HG03196 (cell line): ENCODE measurements around the gene GPAM.
A peak's percentile ranks its signal among the peaks of the same experiment; 100 is the strongest.
"Not testable (repeated sequence)": the region's sequence is repeated elsewhere in the genome, so short reads cannot be mapped to it uniquely, and the experiment has no call there.

ENCODE experiments used
- ATAC-seq: cut with Tn5 transposase; IDR thresholded peaks from one replicate; pipeline ENCODE4 v1.9.1; 2021; ENCODE audit not compliant: unreplicated experiment

GPAM gene, protein sequence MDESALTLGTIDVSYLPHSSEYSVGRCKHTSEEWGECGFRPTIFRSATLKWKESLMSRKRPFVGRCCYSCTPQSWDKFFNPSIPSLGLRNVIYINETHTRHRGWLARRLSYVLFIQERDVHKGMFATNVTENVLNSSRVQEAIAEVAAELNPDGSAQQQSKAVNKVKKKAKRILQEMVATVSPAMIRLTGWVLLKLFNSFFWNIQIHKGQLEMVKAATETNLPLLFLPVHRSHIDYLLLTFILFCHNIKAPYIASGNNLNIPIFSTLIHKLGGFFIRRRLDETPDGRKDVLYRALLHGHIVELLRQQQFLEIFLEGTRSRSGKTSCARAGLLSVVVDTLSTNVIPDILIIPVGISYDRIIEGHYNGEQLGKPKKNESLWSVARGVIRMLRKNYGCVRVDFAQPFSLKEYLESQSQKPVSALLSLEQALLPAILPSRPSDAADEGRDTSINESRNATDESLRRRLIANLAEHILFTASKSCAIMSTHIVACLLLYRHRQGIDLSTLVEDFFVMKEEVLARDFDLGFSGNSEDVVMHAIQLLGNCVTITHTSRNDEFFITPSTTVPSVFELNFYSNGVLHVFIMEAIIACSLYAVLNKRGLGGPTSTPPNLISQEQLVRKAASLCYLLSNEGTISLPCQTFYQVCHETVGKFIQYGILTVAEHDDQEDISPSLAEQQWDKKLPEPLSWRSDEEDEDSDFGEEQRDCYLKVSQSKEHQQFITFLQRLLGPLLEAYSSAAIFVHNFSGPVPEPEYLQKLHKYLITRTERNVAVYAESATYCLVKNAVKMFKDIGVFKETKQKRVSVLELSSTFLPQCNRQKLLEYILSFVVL

DNA sequence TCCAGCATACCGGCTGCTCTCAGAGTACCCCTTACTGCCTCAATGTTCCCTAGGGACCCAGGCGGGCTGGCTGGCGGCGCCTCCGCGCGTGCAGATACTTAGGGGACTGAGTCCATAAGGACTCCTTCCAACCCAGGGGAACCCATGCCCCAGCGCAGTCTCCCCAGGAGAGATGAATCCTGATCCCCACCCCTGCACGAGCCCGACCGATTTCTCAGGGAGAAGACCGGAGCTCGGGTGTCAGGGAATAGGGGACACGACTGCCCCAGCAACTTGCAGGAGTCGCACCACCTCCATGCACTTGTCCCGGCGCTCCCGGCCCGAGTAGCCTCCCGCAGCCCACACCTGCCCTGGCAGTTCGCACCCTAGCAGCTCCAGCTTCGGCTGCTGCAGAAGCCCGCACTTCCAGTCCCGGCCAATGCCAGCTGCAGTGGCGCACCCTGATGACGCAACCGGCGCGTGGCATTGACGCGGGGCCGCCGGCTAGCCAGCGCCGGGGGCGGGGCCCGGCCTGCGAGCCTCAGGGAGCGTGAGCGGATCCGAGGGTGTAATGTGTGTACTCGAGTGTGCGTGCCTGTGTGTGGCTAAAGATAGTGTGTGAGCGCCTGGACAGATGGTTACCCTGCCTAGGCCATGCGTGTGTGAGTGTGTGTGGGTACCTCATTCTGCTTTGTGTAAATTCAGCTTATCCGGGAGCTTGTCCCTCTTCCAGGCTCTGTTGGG, at the start of gene GPAM:
TSS of gene GPAM (minus strand) at position 437 of the 723 bp plus-strand sequence. CDS start 1,981 bp downstream, outside the sequence.
- ATAC-seq: peak; percentile 97

DNA sequence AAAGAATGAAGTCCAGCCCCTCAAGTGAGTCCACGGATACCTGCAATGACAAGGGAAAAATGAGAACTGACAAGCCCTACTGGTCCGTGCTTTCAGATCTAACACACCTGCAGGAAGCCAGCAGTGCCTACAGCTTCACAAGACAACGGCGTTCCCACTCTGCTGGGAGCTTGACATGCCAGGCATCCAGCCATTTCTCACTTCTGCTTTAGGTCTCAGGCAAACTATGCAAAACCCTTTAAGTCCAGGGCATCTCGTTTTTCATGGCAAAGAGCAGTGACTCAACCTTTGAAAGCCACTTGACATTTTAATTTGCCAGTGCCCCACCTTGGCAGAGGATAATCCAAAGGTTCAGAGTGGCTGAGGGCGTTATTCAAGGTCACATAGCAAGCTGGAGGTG, 49.1 kb upstream of the GPAM start:
- ATAC-seq: no peak

DNA sequence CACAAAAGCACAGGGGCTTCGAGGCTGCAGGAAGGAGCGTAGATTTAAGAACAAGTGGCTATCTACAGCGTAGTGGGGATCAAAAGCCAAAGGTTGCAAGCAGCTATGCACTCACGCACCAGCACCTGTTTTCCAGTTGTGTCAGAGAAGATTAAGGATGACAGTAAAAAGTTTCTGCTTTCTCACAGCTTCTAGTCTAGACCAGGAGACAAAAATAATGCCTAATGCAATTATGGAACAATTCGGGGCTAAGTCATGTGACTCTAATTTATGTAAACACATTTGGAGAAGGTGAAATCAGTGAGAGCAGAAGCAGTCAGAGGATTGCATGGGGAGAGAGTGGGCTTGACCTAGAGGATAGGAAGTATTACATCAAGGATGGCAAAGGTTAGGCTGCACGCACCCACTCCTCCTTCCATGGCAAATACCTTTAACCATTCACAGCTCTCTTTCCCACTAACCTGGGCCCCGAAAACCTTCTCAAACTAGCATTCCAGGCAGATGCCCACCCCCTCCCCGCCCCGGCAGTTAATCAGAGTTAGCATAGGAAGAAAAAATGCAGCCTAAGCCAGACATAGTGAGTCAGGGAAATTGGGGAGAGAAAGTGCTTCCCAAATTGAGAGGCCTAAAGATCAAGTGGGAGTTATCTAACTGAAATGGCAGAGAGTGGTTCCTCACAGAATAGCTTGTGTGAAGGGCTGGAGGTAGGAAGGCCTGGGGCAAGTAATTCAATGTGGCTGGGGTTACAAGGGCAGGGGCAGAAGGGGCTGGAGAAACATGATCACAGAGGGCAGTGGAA, 48.2 kb upstream of the GPAM start:
- ATAC-seq: no peak

DNA sequence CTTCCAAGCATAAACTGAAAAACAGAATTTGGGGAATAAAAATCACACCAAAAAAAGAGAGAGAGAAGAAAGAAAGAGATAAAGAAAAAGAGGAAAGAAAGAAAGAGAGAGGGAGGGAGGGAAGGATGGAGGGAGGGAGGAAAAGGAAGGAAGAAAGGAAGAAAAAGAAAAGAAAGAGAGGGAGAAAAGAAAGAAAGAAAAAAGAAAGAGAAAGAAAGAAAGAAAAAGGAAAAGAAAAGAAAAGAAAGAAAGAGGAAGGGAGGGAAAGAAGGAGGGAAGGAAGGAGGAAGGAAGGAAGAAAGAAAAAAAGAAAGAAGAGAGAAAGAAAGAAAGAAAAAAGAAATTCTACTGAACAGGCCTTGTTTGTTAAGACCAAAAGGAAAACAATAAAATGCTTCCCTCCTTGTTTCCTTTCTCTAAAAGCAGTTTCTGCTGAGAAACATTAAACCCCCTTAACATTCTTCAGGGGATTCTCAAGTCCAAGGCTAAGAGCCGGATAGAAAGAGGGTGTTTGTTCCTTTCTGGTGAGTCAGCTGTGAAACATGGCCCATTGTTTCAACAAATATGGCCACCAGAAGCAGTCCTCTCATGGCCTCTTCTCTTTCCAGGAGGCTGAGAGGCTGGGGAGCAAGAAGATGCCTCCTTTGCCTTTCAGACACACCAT, 46.9 kb upstream of the GPAM start:
- ATAC-seq: no peak

DNA sequence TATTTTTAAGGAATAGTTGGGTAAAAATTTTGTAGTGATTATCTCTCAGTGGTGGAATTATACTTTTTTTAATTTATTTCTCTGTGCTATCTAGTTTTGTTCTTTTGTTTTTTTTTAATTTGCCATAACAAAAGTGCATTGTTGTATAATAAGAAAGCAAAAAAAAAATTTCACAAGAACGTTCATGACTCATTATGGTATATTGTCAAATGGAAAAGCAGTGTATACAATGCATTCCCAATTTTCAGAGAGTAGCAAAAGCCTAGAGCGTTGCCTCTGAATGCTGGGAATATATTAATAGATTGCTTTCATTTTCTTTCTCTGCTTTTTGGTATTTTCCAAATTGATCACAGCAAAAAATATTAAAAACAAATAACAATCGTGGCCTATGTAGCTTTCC, 46.3 kb upstream of the GPAM start:
- no peak for ATAC-seq

DNA sequence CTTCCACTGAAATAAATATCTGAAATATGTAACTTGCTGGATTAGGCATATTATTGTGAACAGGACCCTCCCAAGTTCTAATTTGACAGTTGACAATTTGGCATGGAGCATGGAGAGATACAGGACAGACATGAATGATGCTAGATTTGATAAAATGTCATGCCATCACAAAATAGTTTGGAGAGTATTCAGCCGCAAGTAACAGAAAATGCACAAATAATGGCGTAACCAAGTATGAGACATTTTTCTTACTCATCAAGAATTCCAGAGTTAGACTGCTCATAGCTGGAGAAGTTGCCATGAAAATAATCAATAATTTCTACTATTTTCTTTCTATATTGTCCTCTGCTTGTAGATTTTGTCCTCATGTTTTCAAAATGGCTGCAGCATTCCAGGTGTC, 45.5 kb upstream of the GPAM start:
- ATAC-seq: no peak

DNA sequence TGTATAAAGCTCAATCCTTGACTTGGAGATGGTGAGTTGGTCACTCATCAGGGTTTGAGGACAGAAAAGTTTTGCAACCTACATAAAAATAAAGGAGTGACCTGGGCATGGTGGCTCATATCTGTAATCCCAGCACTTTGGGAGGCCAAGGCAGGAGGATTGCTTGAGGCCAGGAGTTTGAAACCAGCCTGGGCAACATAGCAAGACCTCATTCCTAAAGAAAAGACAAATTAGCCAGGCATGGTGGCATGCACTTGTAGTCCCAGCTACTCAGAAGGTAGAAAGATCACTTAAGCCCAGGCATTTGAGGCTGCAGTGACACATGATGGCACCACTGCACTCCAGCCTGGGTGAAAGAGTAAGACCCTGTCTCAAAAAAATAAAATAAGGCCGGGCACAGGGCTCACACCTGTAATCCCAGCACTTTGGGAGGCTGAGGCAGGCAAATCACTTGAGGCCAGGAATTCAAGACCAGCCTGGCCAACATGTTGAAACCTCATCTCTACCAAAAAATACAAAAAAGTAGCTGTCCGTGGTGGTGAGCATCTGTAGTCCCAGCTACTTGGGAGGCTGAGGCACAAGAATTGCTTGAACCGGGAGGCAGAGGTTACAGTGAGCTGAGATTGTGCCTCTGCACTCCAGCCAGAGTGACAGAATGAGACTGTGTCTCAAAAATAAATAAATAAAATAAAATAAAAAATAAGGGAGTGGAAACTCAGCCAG, 45.0 kb upstream of the GPAM start:
- ATAC-seq: not testable (repeated sequence)

DNA sequence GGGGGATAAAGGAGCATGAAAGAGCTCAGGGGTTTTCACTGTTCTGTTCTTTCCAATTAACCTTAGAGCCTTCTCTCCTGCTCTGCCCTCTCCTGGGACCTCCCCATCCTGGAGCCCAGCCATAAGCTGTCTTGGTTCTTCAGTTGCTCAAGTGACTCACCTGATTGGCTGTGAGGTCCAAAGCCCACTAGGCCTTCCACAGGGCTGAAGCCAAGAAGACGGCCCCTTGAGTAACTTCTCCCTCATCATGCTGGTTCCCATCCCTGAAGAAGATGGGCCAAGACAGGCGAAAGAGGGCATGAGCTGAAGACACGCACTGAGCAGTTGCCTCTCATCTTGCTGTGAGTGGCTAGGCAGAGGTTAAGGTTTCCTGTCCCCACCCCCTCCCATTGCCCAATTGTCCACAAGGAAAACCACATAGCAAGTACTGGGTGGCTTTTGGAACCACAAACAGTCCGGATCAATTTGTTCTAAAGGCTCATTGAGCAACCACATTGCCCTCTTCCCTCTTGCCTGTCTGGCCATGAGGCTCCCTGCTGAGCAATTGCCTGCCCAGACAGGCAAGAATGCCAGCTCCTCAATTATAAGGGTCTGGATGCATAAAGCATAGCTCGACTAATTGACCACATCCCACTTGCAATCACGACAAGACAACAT, 43.9 kb upstream of the GPAM start:
- ATAC-seq: no peak

DNA sequence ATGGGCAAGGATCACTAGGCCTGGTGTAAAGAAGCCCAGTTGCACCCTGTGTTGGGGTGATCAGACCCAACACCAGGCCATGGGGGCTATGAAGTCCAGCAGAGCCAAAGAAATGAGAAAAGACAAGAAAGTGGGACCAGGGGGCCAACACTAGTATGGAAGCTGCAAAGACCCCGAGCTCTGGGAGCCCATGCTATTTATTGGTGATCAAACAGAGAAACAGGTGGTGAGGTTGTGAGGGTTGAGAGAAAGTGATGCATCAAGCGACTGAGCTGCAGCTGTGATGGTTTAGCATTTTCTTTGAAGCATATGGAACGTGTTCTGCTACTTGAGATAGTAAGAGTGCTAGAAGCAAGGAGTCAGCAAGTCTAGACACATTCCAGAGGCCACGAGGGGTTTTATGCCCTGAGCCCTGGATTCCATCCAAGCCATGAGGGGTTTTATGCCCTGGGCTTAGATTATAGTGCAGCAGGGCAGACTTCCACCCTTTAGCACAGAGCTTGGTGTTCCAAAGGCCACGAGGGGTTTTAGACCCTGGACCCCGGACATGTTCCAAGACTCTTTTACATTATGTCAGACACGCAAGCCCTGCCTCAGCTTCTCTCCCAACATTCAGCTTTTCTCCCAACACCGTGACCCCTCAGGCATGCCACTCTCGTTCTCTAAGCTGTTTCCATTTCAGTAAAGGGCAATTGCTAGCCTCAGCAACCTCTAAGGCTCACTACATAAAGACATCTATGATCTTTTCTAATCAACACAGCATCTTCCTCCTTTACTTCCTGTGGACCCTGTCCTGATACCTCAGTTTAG, 43.1 kb upstream of the GPAM start:
- no peak for ATAC-seq

DNA sequence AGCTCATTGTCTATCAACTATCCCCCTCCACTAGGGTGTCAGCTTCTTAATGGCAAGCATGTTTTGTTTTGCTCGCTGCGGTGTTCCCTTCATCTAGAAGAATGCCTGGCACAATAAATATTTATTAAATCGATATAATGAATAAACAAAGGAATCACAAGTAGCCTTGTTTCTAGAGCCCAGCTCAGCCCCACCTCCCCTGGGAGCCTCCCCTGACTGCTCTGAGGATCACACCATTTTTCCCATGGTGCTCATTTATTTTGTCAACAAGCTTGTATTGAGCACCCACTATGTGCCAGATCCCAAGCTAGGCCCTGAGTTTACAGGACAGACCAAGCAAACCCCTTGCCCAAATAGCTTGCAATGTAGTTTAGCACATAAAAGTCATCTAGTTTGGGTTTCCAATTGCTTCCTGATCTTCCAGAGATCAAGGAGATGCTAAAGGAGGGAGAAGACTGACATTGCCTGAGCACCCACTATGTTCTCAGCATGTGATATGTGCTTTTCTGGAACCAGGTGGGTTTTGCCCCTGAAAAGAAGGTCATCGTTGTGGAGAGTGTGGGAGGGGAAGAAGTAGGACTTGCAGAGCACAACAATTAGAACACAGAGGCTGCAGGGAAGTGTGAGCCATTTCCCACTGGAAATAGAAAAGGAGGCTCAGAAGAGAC, 42.3 kb upstream of the GPAM start:
- ATAC-seq: no peak

DNA sequence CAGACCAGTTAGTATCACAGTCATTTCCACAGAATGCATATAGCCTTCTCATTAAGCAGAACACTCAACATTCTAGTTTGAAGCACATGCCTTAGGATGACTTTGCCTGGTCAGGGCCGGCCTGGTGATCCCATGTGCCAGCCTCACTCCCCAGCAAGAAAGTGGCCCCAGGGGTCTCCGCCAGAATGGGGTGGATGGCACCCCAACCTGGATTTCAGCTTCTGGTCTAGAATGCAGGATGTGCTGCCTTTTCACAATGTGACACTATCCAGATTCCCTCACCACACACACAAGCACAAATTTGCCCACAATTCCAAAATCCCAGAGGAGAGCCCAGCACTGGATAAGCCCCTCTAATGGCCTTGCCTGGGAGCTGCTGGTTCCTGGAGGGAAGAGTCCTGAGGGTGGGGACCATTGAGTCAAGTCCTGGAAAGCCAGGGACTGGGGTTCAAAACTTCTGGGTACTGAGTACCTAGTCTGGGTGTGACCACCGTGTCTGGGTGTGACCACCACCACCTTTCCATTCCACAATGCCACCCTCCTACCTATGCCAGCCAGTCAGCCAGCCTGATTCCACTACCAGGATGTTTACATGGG, 41.5 kb upstream of the GPAM start:
- ATAC-seq: no peak

DNA sequence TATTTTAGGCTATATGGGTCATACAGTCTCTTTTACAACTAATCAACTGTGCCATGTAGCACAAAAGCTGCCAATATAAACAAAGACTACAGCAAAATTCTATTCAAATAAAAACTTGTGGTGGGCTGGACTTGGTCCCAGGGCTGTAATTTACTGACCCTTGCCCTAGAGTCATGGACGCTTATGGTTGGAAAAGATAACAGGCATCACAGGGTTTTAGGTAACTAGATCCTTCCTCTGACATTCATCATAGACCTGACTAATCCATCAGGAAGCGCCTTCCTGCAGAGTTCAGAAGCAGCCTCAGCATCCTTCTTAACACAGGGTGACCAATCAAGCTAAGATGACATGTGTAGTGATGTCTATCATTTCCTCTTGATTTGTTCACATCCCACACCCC, 40.2 kb upstream of the GPAM start:
- no peak for ATAC-seq

DNA sequence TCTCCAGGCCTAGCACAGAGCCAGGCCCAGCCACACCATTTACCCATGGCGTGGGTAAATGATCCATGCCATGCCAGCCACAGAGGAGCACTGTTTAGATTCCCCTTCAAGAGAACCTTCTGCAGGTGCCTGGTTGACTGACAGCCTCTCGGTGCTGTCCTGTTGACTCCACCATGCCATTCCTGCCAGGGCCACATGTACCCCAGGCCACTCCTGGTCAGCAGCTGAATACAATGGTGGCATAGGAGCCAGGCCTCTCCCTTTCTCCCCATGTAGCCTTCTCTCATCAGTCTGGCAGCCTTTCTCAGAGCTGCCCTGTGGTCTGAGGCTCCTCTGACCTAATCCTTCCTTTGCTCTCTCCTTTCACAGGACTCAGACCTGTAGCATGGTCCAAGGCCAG, 39.2 kb upstream of the GPAM start:
- ATAC-seq: no peak

DNA sequence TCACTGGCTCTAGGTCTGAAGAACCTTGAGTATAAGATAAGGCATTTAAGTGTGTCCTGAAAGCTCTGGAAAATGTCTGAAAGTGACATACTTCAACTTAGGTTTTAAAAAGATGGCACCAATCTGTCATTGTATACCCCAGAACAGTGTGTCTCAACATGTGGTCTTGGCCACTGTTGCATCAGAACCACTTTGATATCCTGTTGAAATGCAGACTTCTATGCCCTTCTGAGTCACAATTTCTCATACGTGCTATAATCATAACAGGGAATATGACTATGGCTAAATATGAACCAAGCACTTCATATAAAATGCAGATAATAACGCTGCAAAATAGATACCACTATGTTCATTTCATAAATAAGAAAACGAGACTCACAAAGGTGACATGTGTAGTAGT, 38.0 kb upstream of the GPAM start:
- no peak for ATAC-seq

DNA sequence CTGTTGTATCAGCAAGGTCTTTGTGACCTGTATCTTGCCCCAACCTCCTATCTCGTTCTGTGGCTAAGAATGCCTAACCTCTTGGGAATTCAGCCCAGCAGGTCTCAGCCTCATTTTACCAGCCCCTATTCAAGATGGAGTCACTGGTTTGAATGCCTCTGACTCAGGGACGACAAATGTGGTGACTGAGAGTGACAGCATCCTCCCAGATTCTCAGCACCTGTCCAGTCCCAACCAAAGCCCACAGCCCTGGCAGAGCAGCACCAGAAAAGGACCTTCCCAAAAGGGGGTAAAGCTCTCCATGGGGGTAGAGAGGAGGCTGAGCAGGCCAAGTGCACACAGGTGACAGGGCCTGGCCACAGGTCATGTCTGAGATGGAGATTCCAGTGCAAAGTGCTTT, 35.4 kb upstream of the GPAM start:
- ATAC-seq: no peak

DNA sequence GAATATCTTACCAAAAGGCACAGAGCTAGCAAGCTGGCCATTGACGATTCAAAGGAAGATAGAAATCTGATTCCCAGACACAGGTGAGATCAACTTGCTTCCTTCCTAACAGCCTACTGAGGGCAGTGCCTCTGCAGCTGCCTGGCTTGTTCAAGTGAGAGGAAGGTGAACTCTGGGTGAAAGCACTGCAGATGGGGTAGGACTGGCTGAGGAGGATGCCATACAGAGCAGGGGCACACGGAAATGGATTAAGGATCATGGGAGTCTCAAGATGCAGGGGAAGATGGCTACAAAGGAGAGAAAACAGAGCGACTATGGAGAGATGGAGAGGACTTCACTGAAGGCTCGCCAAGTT, 34.4 kb upstream of the GPAM start:
- no peak for ATAC-seq

DNA sequence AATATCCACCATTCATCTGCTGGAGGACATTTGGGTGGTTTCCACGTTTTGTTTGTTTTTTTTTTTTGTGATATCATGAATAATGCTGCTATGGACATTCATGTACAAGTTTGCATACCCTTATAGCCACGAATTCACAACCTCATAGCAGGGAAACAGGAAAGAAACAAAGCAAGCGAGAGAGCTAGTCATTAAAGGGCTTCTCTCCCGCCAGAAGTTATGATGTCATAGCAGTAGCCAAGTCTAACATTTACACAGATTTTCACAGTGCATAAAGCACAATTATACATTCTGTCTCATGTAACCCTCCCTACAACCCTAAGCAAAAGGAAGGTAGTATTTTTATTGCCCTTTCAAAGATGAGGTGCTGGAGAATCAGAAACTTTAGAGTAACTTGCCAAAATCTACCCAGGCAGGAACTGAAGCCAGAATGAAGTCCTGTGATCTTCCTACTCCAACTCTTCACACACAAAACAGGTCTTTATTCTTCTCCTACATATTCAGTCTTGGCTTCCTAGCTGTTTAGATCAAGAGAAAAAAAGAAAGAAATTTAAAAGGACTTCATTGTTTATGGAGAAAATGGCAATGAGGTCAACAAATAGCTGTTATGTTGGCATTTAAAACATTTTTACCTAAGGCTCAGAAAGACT, 33.9 kb upstream of the GPAM start:
- ATAC-seq: no peak
